Naive B cell (primary cell): ENCODE data around the gene RAB17. TPM values are rescaled to one million over a fixed set of nuclear protein-coding genes. Genes with fewer than 3 reads are reported as not detected.
"Not testable (repeated sequence)": the region's sequence is repeated elsewhere in the genome, so short reads cannot be mapped to it uniquely, and the experiment has no call there.

Experiments used
- ATAC-seq, 2 donors: fragments of 150-1000 bp; cut with Tn5 transposase; 2 replicates each; pipeline ENCODE4 v1.10.0; 2021; ENCODE audit warnings: low read depth in 2 of 2, mild to moderate bottlenecking in 2 of 2, moderate library complexity in 2 of 2
- DNase-seq: peaks from one replicate; pipeline ENCODE4 v3.0.0; 2022
- H3K27ac Mint-ChIP-seq, 6 donors: one replicate each; pipeline ENCODE4 v1.8.0; 2020 to 2022; ENCODE audit warnings: mild to moderate bottlenecking in 6 of 6, mixed read lengths in 6 of 6, moderate library complexity in 5 of 6, inconsistent platforms in 2 of 6
- H3K27me3 Mint-ChIP-seq, 3 donors: one replicate each; pipeline ENCODE4 v1.8.0; 2021 to 2022; ENCODE audit warnings: mixed read lengths in 3 of 3, mild to moderate bottlenecking in 1 of 3
- H3K36me3 Mint-ChIP-seq, 2 donors: one replicate each; pipeline ENCODE4 v1.8.0; 2020 to 2022; ENCODE audit warnings: mixed read lengths in 2 of 2, inconsistent platforms in 1 of 2, mild to moderate bottlenecking in 1 of 2
- H3K4me1 Mint-ChIP-seq, 3 donors: one replicate each; pipeline ENCODE4 v1.8.0; 2020 to 2022; ENCODE audit warnings: mixed read lengths in 3 of 3, inconsistent platforms in 1 of 3, mild to moderate bottlenecking in 1 of 3, moderate library complexity in 1 of 3
- H3K4me3 Mint-ChIP-seq, 8 donors: one replicate each; pipeline ENCODE4 v1.8.0; 2020 to 2022; ENCODE audit warnings: mild to moderate bottlenecking in 8 of 8, mixed read lengths in 8 of 8, moderate library complexity in 8 of 8, inconsistent platforms in 2 of 8
- H3K9me3 Mint-ChIP-seq, 7 donors: one replicate each; pipeline ENCODE4 v1.8.0; 2020 to 2022; ENCODE audit warnings: mixed read lengths in 7 of 7, mild to moderate bottlenecking in 5 of 7, inconsistent platforms in 2 of 7, moderate library complexity in 1 of 7
- polyA plus RNA-seq, 6 donors: library from polyadenylated mRNA; unstranded; fragments of 300-500 nt; fragmentation: Illumina TruSeq; gene quantifications; one replicate each; pipeline ENCODE4 v1.2.3, GENCODE V29; 2021; ENCODE audit warnings: low read depth in 6 of 6

The RAB17 gene
- polyA plus RNA-seq, 6 donors from 2014 or later = not detected

- no peak for DNase-seq
Observed at GRCh38 chr2:237616734-237617586, 26.4 kb upstream of the RAB17 start.

GRCh38 chr2:237616373-237616733, 25.8 kb upstream of the RAB17 start:
- no peak for DNase-seq
- Mint-ChIP-seq H3K27ac (peak overlapping the region in 3 of 6 donors; percentile 42 to 51 (median 49)), H3K4me1 (peaks cover 13 to 26% (median 21%) of the 10 kb centered on the region in 3 donors), H3K4me3 (peak overlapping the region in 1 of 8 donors; percentile 84), H3K27me3 (peaks cover 0 to 7% (median 6%) of the 10 kb centered on the region in 3 donors), H3K36me3 (no peaks in the 10 kb centered on the region), H3K9me3 (no peaks in the 10 kb centered on the region)
- ATAC-seq = no peak

More at GRCh38 chr2:237616734-237617586, 26.4 kb upstream of the RAB17 start:
- H3K4me1 Mint-ChIP-seq = peaks cover 13 to 26% (median 21%) of the 10 kb centered on the region in 3 donors
- peak overlapping the region in 6 of 8 donors; percentile 7 to 84 (median 66) for H3K4me3 Mint-ChIP-seq
- peak overlapping the region in 2 of 6 donors; percentile 42 to 65 for H3K27ac Mint-ChIP-seq
- no peaks in the 10 kb centered on the region for H3K36me3 Mint-ChIP-seq
- peak; percentile 55 to 61 for ATAC-seq
- no peaks in the 10 kb centered on the region for H3K9me3 Mint-ChIP-seq
- peaks cover 0 to 12% (median 6%) of the 10 kb centered on the region in 3 donors for H3K27me3 Mint-ChIP-seq

GRCh38 chr2:237615631-237616249, 25.2 kb upstream of the RAB17 start:
- H3K4me3 Mint-ChIP-seq = no peak overlapping the region
- peak overlapping the region in 2 of 6 donors; percentile 25 to 41 for H3K27ac Mint-ChIP-seq
- peaks cover 13 to 26% (median 21%) of the 10 kb centered on the region in 3 donors for H3K4me1 Mint-ChIP-seq
- peaks cover 0 to 6% (median 6%) of the 10 kb centered on the region in 3 donors for H3K27me3 Mint-ChIP-seq
- DNase-seq (no peak), ATAC-seq (no peak)
- no peaks in the 10 kb centered on the region for H3K36me3 Mint-ChIP-seq
- no peaks in the 10 kb centered on the region for H3K9me3 Mint-ChIP-seq

- H3K4me3 Mint-ChIP-seq = no peak overlapping the region
- ATAC-seq = peak; percentile 36 to 49
- no peak for DNase-seq
Observed at GRCh38 chr2:237614151-237614720, 23.7 kb upstream of the RAB17 start.

GRCh38 chr2:237613679-237614078, 23.1 kb upstream of the RAB17 start:
- no peak for ATAC-seq
- Mint-ChIP-seq H3K9me3 (no peaks in the 10 kb centered on the region), H3K27ac (peak overlapping the region in 1 of 6 donors; percentile 71), H3K27me3 (peaks cover 6 to 15% (median 7%) of the 10 kb centered on the region in 3 donors), H3K4me1 (peaks cover 18 to 26% (median 21%) of the 10 kb centered on the region in 3 donors), H3K4me3 (no peak overlapping the region), H3K36me3 (no peaks in the 10 kb centered on the region)
- no peak for DNase-seq

More at GRCh38 chr2:237614151-237614720, 23.7 kb upstream of the RAB17 start:
- Mint-ChIP-seq H3K27me3 (peaks cover 6 to 14% (median 6%) of the 10 kb centered on the region in 3 donors), H3K4me1 (peaks cover 18 to 26% (median 21%) of the 10 kb centered on the region in 3 donors), H3K9me3 (no peaks in the 10 kb centered on the region), H3K36me3 (no peaks in the 10 kb centered on the region), H3K27ac (peak overlapping the region in 1 of 6 donors; percentile 71)

GRCh38 chr2:237612527-237613357, 22.2 kb upstream of the RAB17 start:
- Mint-ChIP-seq H3K27me3 (peaks cover 6 to 19% (median 15%) of the 10 kb centered on the region in 3 donors), H3K36me3 (no peaks in the 10 kb centered on the region), H3K4me3 (no peak overlapping the region), H3K4me1 (peaks cover 18 to 21% (median 21%) of the 10 kb centered on the region in 3 donors), H3K9me3 (no peaks in the 10 kb centered on the region), H3K27ac (peak overlapping the region in 1 of 6 donors; percentile 33)
- ATAC-seq = no peak
- no peak for DNase-seq

- Mint-ChIP-seq H3K27me3 (peaks cover 0 to 23% (median 9%) of the 10 kb centered on the region in 3 donors), H3K27ac (peak overlapping the region in 4 of 6 donors; percentile 57 to 97 (median 68))
- not testable (repeated sequence) for H3K36me3 Mint-ChIP-seq
Observed at GRCh38 chr2:237606522-237606921, 16.0 kb upstream of the RAB17 start.

GRCh38 chr2:237604960-237605359, 14.4 kb upstream of the RAB17 start:
- DNase-seq (no peak), ATAC-seq (no peak)
- H3K4me3 Mint-ChIP-seq = peak overlapping the region in 3 of 8 donors; percentile 46 to 65 (median 47)
- H3K4me1 Mint-ChIP-seq = peaks cover 20 to 31% (median 29%) of the 10 kb centered on the region in 3 donors
- no peaks in the 10 kb centered on the region for H3K36me3 Mint-ChIP-seq
- no peaks in the 10 kb centered on the region for H3K9me3 Mint-ChIP-seq
- peaks cover 0 to 16% (median 9%) of the 10 kb centered on the region in 3 donors for H3K27me3 Mint-ChIP-seq
- peak overlapping the region; percentile 86 to 99 (median 96) for H3K27ac Mint-ChIP-seq

More at GRCh38 chr2:237606522-237606921, 16.0 kb upstream of the RAB17 start:
- not testable (repeated sequence) for H3K9me3 Mint-ChIP-seq, DNase-seq, H3K4me3 Mint-ChIP-seq, ATAC-seq
- peaks cover 20 to 34% (median 31%) of the 10 kb centered on the region in 3 donors for H3K4me1 Mint-ChIP-seq

- Mint-ChIP-seq H3K27me3 (peaks cover 0 to 11% (median 9%) of the 10 kb centered on the region in 3 donors), H3K4me3 (peak overlapping the region in 5 of 8 donors; percentile 77 to 84 (median 82)), H3K36me3 (no peaks in the 10 kb centered on the region), H3K27ac (peak overlapping the region; percentile 97 to 99 (median 98)), H3K9me3 (no peaks in the 10 kb centered on the region), H3K4me1 (peaks cover 20 to 31% (median 29%) of the 10 kb centered on the region in 3 donors)
- DNase-seq (no peak), ATAC-seq (no peak)
Observed at GRCh38 chr2:237604391-237604790, 13.9 kb upstream of the RAB17 start.

- peak; percentile 86 for DNase-seq
- H3K27me3 Mint-ChIP-seq = peaks cover 0 to 9% (median 8%) of the 10 kb centered on the region in 3 donors
- H3K4me1 Mint-ChIP-seq = peaks cover 20 to 31% (median 29%) of the 10 kb centered on the region in 3 donors
- peak overlapping the region; percentile 97 to 99 (median 98) for H3K27ac Mint-ChIP-seq
- peak; percentile 94 for ATAC-seq
- peak overlapping the region; percentile 56 to 87 (median 80) for H3K4me3 Mint-ChIP-seq
- H3K36me3 Mint-ChIP-seq = no peaks in the 10 kb centered on the region
- H3K9me3 Mint-ChIP-seq = no peaks in the 10 kb centered on the region
Observed at GRCh38 chr2:237603718-237604362, 13.3 kb upstream of the RAB17 start.

- Mint-ChIP-seq H3K27ac (peak overlapping the region; percentile 97 to 99 (median 98)), H3K4me1 (peaks cover 20 to 35% (median 34%) of the 10 kb centered on the region in 3 donors), H3K27me3 (peaks cover 0 to 8% (median 3%) of the 10 kb centered on the region in 3 donors), H3K4me3 (peak overlapping the region; percentile 56 to 87 (median 80)), H3K36me3 (no peaks in the 10 kb centered on the region), H3K9me3 (peaks cover 0 to 2% (median 0%) of the 10 kb centered on the region in 7 donors)
- DNase-seq = no peak
- peak; percentile 15 to 20 for ATAC-seq
Observed at GRCh38 chr2:237603049-237603717, 12.6 kb upstream of the RAB17 start.
